Measurements from ENCODE around the gene PDE4DIP.
"Not testable (repeated sequence)": the region's sequence is repeated elsewhere in the genome, so short reads cannot be mapped to it uniquely, and the experiment has no call there.

Gene PDE4DIP

GRCh38 chr1:148921047-148921446 is 76.8 kb downstream of the PDE4DIP start:
- DNase-seq: not testable (repeated sequence)

GRCh38 chr1:148923798-148924197 is 79.6 kb downstream of the PDE4DIP start:
- not testable (repeated sequence) for DNase-seq

- not testable (repeated sequence) for DNase-seq
Observed at GRCh38 chr1:148927645-148928044, 83.4 kb downstream of the PDE4DIP start.

- not testable (repeated sequence) for DNase-seq
Observed at GRCh38 chr1:148929253-148929652, 85.0 kb downstream of the PDE4DIP start.

GRCh38 chr1:148935381-148936002 is 91.3 kb downstream of the PDE4DIP start:
- not testable (repeated sequence) for DNase-seq

- not testable (repeated sequence) for DNase-seq
Observed at GRCh38 chr1:148942906-148943305, 98.7 kb downstream of the PDE4DIP start.

- DNase-seq: not testable (repeated sequence)
Observed at GRCh38 chr1:148945130-148945529, 100.9 kb downstream of the PDE4DIP start.

- DNase-seq: not testable (repeated sequence)
Observed at GRCh38 chr1:148948768-148949167, 104.5 kb downstream of the PDE4DIP start.

- peak; percentile 65 for DNase-seq
Observed at GRCh38 chr1:148951336-148952227, 107.4 kb downstream of the PDE4DIP start.

- DNase-seq: not testable (repeated sequence)
Observed at GRCh38 chr1:148952253-148952937, 108.2 kb downstream of the PDE4DIP start.

- not testable (repeated sequence) for DNase-seq
Observed at GRCh38 chr1:148952938-148953616, 108.8 kb downstream of the PDE4DIP start.

GRCh38 chr1:148953730-148954129 is 109.5 kb downstream of the PDE4DIP start:
- not testable (repeated sequence) for DNase-seq

- DNase-seq: not testable (repeated sequence)
Observed at GRCh38 chr1:148958343-148958742, 114.1 kb downstream of the PDE4DIP start.

- DNase-seq: not testable (repeated sequence)
Observed at GRCh38 chr1:148960212-148961000, 116.2 kb downstream of the PDE4DIP start.

GRCh38 chr1:148962127-148962857 is 118.1 kb downstream of the PDE4DIP start:
- not testable (repeated sequence) for DNase-seq

- DNase-seq: not testable (repeated sequence)
Observed at GRCh38 chr1:148966084-148966483, 121.9 kb downstream of the PDE4DIP start.

- not testable (repeated sequence) for DNase-seq
Observed at GRCh38 chr1:148967580-148967979, 123.4 kb downstream of the PDE4DIP start.

- not testable (repeated sequence) for DNase-seq
Observed at GRCh38 chr1:148968682-148969081, 124.5 kb downstream of the PDE4DIP start.

GRCh38 chr1:148969126-148969525 is 124.9 kb downstream of the PDE4DIP start:
- not testable (repeated sequence) for DNase-seq

- not testable (repeated sequence) for DNase-seq
Observed at GRCh38 chr1:148975453-148975852, 131.2 kb downstream of the PDE4DIP start.
